Kidney epithelial cell (primary cell): ENCODE data around the gene LBP. TPM values are rescaled to one million over a fixed set of nuclear protein-coding genes. Genes with fewer than 3 reads are reported as not detected.

ENCODE experiments used
- DNase-seq: peaks from one replicate; pipeline ENCODE4 v3.0.0-alpha.2; 2010; ENCODE audit warnings: low read depth
- H3K27me3 ChIP-seq: 2 replicates; pipeline ENCODE4 v1.6.0; 2011; ENCODE audit warnings: low read length; ENCODE audit not compliant: control insufficient read depth, insufficient read depth
- H3K36me3 ChIP-seq: 2 replicates; pipeline ENCODE4 v1.5.1; 2011; ENCODE audit warnings: low read length; ENCODE audit not compliant: control insufficient read depth, insufficient read depth
- H3K4me3 ChIP-seq: 2 replicates; pipeline ENCODE4 v1.5.1; 2011; ENCODE audit warnings: low read depth, mild to moderate bottlenecking, control low read depth, low read length
- CTCF ChIP-seq: IDR thresholded peaks from 2 replicates; pipeline ENCODE4 v1.5.1; 2011; ENCODE audit warnings: mild to moderate bottlenecking, moderate library complexity, low read length, control low read depth, inconsistent platforms; ENCODE audit not compliant: insufficient read depth, poor library complexity, severe bottlenecking
- total RNA-seq: library from RNA; depleted of rRNA; stranded (reverse); fragments of >200 nt; gene quantifications from 2 replicates; pipeline ENCODE4 v1.2.3, GENCODE V29; 2015

LBP gene
- total RNA-seq, 1 donor from 2014 or later: not detected

DNA sequence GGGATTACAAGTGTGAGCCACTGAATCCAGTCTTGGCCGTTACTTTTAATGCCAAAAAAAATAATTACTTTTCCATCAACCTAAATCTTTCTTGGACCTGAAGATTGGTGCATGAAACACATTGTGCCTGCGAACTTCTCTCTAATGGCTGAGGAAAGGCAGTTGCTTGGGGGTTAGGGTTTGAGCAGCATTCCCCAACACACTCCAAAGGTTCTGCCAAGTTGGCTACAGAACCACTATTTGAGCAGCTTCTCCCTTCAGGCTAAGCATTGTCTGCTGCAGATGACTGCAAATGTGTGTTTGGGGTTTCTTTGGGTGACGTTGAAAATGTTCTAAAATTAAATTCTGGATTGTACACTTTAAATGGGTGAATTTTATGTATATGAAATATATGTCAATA, 6.3 kb upstream of the LBP start:
- Histone ChIP-seq H3K27me3 (peaks cover 11% of the 10 kb centered on the region), H3K4me3 (no peak overlapping the region), H3K36me3 (no peaks in the 10 kb centered on the region)
- DNase-seq: no peak
- no peak for TF ChIP-seq CTCF

DNA sequence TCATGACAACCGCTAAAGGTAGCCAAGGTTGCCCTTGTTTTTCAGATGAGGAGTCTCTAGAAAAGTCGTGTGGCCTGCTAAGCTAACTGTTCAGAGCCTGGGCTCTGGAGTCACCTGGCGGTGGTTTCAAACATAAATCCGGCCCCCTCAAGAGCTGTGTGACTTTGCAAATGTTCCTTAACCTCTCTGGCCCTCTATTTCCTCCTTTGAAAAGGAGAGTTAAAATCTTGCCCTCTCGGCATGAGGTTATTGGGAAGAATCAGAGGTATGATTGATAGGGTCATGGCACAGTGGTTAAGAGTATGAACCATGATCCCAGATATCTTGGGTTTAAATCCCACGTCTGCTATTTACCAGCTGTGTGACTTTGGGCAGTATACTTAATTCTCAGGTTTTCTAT, 5.6 kb upstream of the LBP start:
- no peak for DNase-seq
- no peak overlapping the region for H3K4me3 ChIP-seq
- no peak for TF ChIP-seq CTCF

DNA sequence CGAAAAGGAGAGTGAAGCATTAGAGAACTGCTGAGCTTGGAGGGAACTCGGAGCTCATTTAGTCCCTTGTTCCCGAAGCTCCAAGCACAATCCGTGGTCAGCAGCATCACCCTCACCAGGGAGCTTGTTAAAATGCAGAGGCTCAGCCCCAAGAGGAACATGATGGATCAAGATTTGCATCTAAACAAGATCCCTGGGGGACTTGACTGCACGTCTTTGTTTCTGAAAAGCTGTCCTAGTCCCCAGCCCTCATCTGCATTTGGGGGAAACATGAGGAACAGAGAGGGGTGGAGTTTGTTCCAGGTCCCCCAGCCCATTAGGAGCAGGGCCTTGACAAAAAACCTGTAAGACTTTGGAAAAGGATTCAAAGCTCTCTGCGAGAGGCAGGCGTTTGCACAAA, 4.1 kb upstream of the LBP start:
- TF ChIP-seq CTCF: no peak
- no peak for DNase-seq
- H3K36me3 ChIP-seq: no peaks in the 10 kb centered on the region
- no peak overlapping the region for H3K4me3 ChIP-seq
- peaks cover 3% of the 10 kb centered on the region for H3K27me3 ChIP-seq

More for the DNA sequence above, 5.6 kb upstream of the LBP start:
- no peaks in the 10 kb centered on the region for H3K36me3 ChIP-seq
- H3K27me3 ChIP-seq: peaks cover 8% of the 10 kb centered on the region

DNA sequence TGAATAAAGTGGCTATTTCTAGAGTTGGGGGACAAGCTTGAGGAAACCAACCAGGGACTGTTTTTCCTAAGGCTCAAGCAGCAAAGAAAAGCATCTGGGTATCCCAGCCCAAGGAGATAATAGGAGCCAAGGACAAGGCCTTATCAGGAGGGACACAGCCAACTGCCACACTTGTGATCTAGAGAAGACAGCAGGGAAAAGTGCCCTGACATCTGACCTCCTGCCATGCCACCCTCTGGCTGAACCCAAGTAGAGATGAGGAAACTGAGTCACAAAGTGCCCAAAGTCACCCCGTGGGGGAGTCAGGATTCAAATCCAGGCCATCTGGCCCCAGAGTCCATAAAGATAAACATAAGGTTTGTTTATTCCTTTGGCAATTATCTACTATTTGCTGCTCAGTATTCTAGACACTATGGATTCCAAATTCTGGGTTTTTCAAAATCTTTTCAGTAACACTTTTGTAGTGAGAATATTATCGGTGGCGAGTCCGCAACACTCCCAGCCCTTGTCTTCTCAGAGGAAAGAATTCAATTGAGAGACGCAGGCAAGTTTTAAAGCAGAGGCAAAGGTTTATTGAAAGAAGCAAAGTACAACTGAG, 3.5 kb upstream of the LBP start:
- H3K4me3 ChIP-seq: no peak overlapping the region
- H3K27me3 ChIP-seq: peaks cover 3% of the 10 kb centered on the region
- no peak for DNase-seq
- no peaks in the 10 kb centered on the region for H3K36me3 ChIP-seq
- TF ChIP-seq CTCF: no peak

- H3K27me3 ChIP-seq: peaks cover 5% of the 10 kb centered on the region
- no peak for DNase-seq
- H3K36me3 ChIP-seq: no peaks in the 10 kb centered on the region
- TF ChIP-seq CTCF: no peak
- H3K4me3 ChIP-seq: no peak overlapping the region
These were observed 2.8 kb upstream of the LBP start for GRCh38 chr20:38343311-38344106.
